ENCODE data around the gene GRIP1.

DNA sequence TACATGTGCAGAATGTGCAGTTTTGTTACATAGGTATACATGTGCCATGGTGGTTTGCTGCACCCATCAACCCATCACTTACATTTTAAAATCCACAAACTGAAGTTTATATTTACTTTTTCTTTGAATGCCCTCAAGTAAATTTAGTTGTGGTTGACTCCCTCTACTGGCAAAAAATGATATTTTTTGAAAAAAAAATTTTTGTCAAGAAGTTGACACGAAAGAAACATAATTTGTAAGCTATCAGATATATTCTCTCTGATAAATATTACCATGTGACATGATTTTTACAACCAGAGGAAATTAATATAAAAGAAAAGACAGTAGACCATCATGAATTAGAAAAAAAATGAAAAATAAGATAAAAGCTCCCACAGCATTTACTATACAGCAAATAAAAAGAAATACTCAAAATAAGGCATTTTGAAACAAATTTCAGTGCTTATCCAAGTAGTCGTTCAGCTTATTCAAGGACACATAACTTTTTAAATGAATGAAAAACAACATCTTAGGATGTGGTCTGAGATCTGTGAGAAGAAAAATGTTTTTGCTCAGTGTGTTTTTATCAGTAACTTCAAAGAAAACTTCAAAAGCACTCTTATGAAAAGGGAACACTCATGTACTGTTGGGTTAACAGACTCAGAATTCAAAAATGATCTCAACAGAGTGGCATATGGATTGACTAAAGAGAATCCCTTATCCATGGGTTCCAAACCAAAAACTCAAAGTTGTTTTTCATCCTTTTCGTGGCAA lies 30.0 kb upstream of the GRIP1 start:
- TF ChIP-seq, protein P1, sequence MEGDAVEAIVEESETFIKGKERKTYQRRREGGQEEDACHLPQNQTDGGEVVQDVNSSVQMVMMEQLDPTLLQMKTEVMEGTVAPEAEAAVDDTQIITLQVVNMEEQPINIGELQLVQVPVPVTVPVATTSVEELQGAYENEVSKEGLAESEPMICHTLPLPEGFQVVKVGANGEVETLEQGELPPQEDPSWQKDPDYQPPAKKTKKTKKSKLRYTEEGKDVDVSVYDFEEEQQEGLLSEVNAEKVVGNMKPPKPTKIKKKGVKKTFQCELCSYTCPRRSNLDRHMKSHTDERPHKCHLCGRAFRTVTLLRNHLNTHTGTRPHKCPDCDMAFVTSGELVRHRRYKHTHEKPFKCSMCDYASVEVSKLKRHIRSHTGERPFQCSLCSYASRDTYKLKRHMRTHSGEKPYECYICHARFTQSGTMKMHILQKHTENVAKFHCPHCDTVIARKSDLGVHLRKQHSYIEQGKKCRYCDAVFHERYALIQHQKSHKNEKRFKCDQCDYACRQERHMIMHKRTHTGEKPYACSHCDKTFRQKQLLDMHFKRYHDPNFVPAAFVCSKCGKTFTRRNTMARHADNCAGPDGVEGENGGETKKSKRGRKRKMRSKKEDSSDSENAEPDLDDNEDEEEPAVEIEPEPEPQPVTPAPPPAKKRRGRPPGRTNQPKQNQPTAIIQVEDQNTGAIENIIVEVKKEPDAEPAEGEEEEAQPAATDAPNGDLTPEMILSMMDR (IDR thresholded peaks at IDR 0.05): peak; percentile 84
- TF ChIP-seq ZFX (IDR thresholded peaks at IDR 0.05; ENCODE audit: borderline replicate concordance): no peak

Measured in 22Rv1 (cell line).